22Rv1 (cell line): ENCODE data around the gene TP53I11.

ENCODE experiments used
- ZFX ChIP-seq: fragments of 450-650 bp; IDR thresholded peaks from 2 replicates; pipeline ENCODE4 v1.6.1; 2017; ENCODE audit warnings: antibody characterized with exemption, borderline replicate concordance
- TF ChIP-seq, protein P1 (sequence below): fragments of 450-650 bp; IDR thresholded peaks from 2 replicates; pipeline ENCODE4 v1.5.1; 2017; ENCODE audit warnings: mild to moderate bottlenecking

DNA sequence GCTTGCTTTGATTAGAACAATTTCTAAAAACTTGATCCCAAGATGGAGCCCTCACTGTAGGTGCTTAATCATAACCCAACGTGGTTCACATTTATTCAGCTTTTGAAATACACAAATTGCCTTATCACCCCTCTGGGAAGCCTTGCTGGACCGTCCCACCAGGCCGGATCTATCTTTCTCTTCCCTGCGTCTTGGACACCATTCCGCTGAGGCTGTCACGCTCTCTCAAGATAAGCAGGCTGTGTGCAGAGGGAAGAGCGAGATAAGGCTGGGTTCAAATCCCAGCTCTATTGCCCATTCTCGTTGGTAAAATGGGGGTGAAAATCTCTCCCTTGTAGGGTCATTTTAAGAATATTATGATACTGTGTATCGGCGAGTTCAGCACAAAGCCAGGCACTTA, 20.5 kb upstream of the TP53I11 start:
- TF ChIP-seq, protein P1, sequence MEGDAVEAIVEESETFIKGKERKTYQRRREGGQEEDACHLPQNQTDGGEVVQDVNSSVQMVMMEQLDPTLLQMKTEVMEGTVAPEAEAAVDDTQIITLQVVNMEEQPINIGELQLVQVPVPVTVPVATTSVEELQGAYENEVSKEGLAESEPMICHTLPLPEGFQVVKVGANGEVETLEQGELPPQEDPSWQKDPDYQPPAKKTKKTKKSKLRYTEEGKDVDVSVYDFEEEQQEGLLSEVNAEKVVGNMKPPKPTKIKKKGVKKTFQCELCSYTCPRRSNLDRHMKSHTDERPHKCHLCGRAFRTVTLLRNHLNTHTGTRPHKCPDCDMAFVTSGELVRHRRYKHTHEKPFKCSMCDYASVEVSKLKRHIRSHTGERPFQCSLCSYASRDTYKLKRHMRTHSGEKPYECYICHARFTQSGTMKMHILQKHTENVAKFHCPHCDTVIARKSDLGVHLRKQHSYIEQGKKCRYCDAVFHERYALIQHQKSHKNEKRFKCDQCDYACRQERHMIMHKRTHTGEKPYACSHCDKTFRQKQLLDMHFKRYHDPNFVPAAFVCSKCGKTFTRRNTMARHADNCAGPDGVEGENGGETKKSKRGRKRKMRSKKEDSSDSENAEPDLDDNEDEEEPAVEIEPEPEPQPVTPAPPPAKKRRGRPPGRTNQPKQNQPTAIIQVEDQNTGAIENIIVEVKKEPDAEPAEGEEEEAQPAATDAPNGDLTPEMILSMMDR, result no peak
- TF ChIP-seq ZFX, result no peak
